RWPE2 (cell line): ENCODE measurements around the gene CCDC175.

ENCODE experiments used
- ATAC-seq: fragments of 200-7000 bp; cut with Tn5 transposase; 3 replicates; pipeline ENCODE4 v1.9.1; 2021; ENCODE audit warnings: low read depth
- DNase-seq: peaks from one replicate; pipeline ENCODE4 v3.0.0-alpha.2; 2020; ENCODE audit warnings: low spot score
- H3K27ac ChIP-seq: fragments of 450-650 bp; 2 replicates; pipeline ENCODE4 v1.5.1; 2017; ENCODE audit warnings: mild to moderate bottlenecking; ENCODE audit not compliant: poor library complexity, severe bottlenecking
- H3K27me3 ChIP-seq: fragments of 250-450 bp; sonication (Bioruptor Pico); 2 replicates; pipeline ENCODE4 v1.5.1; 2021; ENCODE audit warnings: mild to moderate bottlenecking, moderate library complexity; ENCODE audit not compliant: insufficient read depth, poor library complexity, severe bottlenecking
- H3K36me3 ChIP-seq: fragments of 250-450 bp; sonication (Bioruptor Pico); 2 replicates; pipeline ENCODE4 v1.5.1; 2020; ENCODE audit warnings: low read depth, mild to moderate bottlenecking, moderate library complexity
- H3K4me1 ChIP-seq: fragments of 250-450 bp; sonication (Bioruptor Pico); 2 replicates; pipeline ENCODE4 v1.5.1; 2021; ENCODE audit warnings: mild to moderate bottlenecking, moderate library complexity; ENCODE audit not compliant: insufficient read depth, poor library complexity, severe bottlenecking
- H3K4me3 ChIP-seq: fragments of 250-450 bp; sonication (Bioruptor Pico); 2 replicates; pipeline ENCODE4 v1.5.1; 2021; ENCODE audit warnings: mild to moderate bottlenecking, moderate library complexity; ENCODE audit not compliant: severe bottlenecking
- H3K9me3 ChIP-seq: fragments of 250-450 bp; sonication (Bioruptor Pico); 2 replicates; pipeline ENCODE4 v1.5.1; 2021; ENCODE audit warnings: mild to moderate bottlenecking, moderate library complexity; ENCODE audit not compliant: severe bottlenecking
- CTCF ChIP-seq: fragments of 450-650 bp; IDR thresholded peaks from one replicate; pipeline ENCODE4 v1.5.1; 2017; ENCODE audit warnings: mild to moderate bottlenecking, moderate library complexity; ENCODE audit not compliant: poor library complexity, severe bottlenecking

The CCDC175 gene

GRCh38 chr14:59585891-59586554 lies 9.4 kb upstream of the CCDC175 start:
- Histone ChIP-seq H3K9me3 (no peaks in the 10 kb centered on the region), H3K4me3 (no peak overlapping the region), H3K27ac (peak overlapping the region; percentile 12), H3K4me1 (peaks cover 18% of the 10 kb centered on the region), H3K36me3 (no peaks in the 10 kb centered on the region), H3K27me3 (no peaks in the 10 kb centered on the region)
- ATAC-seq: peak; percentile 87
- DNase-seq: no peak
- no peak for TF ChIP-seq CTCF

GRCh38 chr14:59583755-59584154 lies 7.1 kb upstream of the CCDC175 start:
- DNase-seq: no peak
- Histone ChIP-seq H3K4me3 (no peak overlapping the region), H3K27me3 (no peaks in the 10 kb centered on the region), H3K4me1 (peaks cover 18% of the 10 kb centered on the region), H3K36me3 (no peaks in the 10 kb centered on the region), H3K27ac (no peak overlapping the region), H3K9me3 (no peaks in the 10 kb centered on the region)
- ATAC-seq: no peak; the same call in 2 of the 3 replicates
- no peak for TF ChIP-seq CTCF

- no peak for ATAC-seq
Measured at GRCh38 chr14:59582845-59583509, 6.4 kb upstream of the CCDC175 start.

GRCh38 chr14:59582161-59582560 lies 5.5 kb upstream of the CCDC175 start:
- Histone ChIP-seq H3K27me3 (no peaks in the 10 kb centered on the region), H3K27ac (no peak overlapping the region), H3K4me1 (peaks cover 18% of the 10 kb centered on the region), H3K36me3 (no peaks in the 10 kb centered on the region), H3K4me3 (no peak overlapping the region), H3K9me3 (no peaks in the 10 kb centered on the region)
- ATAC-seq (no peak), DNase-seq (no peak)
- TF ChIP-seq CTCF: no peak

More at GRCh38 chr14:59582845-59583509, 6.4 kb upstream of the CCDC175 start:
- DNase-seq: no peak
- Histone ChIP-seq H3K9me3 (no peaks in the 10 kb centered on the region), H3K27me3 (no peaks in the 10 kb centered on the region), H3K36me3 (no peaks in the 10 kb centered on the region), H3K4me3 (no peak overlapping the region), H3K4me1 (peaks cover 18% of the 10 kb centered on the region), H3K27ac (no peak overlapping the region)
- TF ChIP-seq CTCF: no peak

GRCh38 chr14:59580911-59581310 lies 4.3 kb upstream of the CCDC175 start:
- no peaks in the 10 kb centered on the region for H3K9me3 ChIP-seq
- ATAC-seq (no peak), DNase-seq (no peak)

More at GRCh38 chr14:59580911-59581310, 4.3 kb upstream of the CCDC175 start:
- Histone ChIP-seq H3K36me3 (no peaks in the 10 kb centered on the region), H3K4me3 (no peak overlapping the region), H3K27me3 (no peaks in the 10 kb centered on the region), H3K27ac (no peak overlapping the region), H3K4me1 (peaks cover 10% of the 10 kb centered on the region)
- TF ChIP-seq CTCF: no peak
